NCI-H2107 treated with DMSO at 0.1 percent for 48 hours (cell line): ENCODE data around the gene KRT4.
"Not testable (repeated sequence)": the region's sequence is repeated elsewhere in the genome, so short reads cannot be mapped to it uniquely, and the experiment has no call there.

Experiments used
- DNase-seq: peaks from one replicate; lab custom pipeline; 2025; ENCODE audit not compliant: unreplicated experiment; lab: John Stamatoyannopoulos, UW

KRT4 gene

DNA sequence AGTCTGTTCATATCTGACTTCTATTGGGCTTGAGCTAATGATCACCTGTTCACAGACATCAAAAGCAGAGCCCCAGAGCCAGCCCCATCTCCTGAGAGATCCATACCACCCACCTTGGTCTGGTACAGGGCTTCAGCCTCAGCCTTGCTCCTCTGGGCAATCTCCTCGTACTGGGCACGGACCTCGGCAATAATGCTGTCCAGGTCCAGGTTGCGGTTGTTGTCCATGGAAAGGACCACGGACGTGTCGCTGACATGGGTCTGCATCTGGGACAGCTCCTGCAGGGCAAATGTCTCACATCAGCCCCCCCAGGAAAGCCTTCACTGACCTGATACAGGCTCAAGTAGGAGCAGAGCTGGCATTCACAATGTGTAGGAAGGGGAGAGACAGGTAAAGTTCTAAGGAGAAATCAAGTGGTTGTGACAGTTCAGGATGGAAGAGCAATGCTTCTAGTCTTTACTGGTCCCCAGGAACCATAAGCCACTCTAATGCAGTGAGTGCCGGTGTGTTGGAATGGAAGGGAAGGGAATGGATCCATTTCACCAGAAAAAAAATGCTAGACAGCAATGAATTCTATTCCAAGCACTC, 5.2 kb downstream of the KRT4 start:
- no peak for DNase-seq

DNA sequence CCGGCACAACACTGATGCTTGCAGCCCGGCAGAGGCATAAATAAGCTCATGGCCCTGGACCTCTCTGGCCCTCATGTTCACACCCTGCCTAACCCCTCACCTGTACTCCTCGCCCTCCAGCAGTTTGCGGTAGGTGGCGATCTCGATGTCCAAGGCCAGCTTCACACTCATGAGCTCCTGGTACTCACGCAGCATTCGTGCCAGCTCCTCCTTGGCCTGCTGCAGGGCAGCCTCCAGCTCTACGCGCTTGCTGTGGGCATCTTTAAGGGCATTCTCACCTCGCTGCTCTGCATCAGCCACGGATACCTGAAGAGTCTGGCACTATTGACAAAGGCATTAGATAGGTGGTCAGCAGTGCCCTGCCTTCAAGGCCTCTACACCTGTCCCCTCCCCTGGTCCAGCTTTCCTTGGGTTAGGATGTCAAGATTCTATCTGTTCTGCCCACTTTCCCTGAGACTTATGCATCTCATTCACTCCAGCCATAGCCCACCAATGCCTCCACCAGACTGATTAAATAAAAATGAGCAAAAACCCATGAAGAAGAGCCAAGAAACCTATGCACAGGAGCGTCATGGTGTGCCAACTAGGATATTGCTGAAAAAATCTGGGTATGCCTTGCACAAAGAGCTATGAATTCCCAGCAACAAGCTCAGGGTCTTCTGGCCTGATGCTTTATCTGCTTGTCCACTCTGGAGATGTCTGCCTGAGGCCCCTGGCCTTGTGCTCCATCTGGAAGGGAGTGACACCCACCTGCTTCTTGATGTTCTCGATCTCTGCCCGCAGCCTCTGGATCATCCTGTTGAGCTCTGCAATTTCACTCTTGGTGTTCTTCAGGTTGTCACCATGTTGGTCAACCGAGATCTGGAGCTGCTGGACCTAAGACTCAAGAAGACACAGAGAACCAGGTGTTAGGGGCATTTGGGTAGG, 6.1 kb downstream of the KRT4 start:
- DNase-seq, result no peak

DNA sequence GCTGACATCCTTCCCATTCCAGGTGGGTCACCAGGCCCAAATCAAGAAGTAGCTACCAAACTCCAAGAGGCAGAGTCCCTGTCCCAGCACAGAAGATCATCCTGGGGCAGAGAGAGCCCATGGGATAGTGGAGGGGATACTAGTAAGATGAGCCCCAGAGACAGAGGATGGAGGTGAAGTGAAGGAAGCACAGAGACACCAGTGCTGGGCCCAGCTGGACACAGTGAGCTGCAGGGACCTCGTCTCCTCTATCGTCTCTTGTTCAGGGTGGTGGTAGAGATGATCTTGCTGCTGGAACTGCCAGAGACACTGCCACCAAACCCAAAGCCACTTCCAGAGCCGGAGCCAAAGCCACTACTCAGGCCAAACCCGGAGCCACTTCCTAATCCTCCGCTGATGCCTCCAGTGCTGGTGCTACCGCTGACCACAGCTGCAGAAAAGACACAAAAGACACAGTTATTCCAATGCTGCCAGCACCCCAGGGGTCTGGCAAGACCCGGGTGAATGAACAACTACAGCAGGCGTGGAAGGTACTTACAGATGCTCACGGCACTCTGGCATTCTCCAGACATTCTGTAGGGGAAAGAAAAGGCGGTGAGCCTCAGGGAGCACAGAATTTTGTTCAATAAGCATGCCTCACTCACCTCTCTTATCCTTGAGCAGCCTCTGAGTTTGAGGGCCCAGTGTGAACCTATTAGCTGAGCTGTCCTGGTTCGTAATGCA, 6.9 kb downstream of the KRT4 start:
- DNase-seq, result no peak

DNA sequence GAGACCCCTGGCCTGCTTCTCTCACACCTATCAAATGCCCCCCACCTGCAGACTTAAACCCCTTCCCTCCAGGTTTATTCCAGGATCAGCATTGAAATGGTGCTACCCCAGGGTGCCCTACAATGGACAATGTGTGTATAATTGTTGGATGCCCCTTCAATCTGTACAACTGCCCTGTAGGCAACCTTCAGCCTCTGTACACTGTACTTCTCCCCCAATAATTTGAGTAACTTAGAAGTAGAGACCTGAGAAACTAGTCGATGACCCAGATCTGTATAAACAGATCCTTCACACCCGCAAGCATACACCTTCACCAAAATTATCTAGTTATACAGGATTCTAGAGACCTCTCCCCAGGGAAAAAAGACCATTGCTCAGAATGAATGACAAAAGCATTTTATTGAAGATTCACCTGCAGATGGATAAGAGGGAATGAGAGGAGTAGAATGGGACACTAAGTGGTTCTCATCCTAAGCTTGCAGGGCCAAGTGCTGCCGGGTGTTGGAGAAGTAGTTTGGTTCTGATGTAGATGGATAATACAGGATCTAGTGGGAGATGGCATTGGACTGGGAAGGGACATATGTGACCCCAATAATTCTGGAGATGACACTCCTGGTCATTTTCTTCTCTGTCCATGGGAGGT, 7.6 kb downstream of the KRT4 start:
- DNase-seq, result no peak

DNA sequence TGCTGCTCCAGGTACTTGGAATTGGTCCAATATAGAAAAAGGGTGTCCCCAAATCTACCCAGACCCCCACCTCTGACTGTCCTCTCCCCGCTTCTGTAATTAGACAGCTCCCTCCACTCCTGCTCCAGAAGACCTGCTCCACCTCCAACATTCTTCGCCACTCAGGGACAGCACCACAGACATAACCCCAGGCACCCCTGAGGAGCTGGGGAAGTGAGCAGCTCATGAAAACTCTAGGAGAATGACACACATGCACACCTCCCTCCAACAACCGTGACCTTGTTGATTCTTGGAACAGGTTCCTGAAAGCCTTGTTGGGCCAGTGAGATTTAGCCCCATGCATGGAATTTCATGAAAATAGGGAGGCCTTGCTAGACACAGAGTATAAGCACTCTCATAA, 8.2 kb downstream of the KRT4 start:
- DNase-seq, result no peak

DNA sequence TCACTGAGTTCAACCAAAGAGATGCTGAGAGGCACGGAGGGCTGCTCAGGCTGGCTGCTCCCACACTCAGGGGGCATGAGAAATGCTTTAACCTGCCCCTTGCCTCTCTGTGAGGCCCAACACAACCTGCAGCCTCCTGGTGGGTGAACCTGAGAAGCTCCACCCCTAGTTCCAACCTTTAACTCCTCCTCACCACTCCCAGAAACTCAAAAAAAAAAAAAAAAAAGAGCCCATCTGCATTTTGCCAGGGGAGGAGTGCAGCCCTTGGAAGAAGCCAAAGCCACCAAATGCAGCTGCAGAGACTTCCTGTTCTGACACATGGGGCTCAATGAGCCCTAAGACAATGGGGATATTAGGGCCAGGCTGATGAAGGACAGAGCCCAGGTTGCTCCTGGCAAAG, 8.9 kb downstream of the KRT4 start:
- no peak for DNase-seq

DNA sequence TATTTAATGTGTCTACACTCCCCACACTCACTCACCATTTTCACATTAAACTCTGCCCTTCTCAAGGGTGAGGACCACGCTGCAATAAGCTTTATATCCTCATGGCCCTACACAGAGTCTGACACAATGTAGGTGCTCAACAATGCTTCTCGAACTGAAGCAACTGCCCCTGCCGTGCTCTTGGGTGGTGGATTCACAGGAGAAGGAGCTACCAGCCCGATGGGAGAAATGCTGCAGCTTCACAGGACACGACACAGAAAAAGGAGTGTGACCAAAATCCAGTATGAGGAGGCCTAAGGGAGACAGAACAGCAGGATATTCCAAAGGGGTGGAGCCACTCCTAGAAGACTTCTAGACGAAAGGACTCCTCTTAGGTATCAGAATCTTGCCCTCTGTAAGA, 11.5 kb downstream of the KRT4 start:
- no peak for DNase-seq

DNA sequence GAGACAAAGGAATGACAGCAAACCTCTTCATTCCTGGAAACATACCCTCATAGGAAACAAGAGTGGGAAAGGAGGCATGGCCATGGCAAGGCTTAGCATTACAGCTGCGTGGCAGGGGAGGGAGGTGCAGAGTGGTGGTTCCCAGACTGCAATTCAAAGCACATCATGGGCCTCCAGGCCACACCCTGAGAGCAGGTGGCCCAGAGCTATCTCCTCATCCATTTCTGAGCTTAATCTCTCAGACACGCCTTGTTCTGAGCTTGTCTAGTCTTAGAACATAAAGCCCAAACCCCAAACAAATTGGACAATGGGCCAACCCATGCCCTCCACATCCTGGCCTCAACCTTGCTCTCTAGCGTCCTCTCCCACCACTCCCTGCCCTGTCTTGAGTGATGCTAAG, 12.1 kb downstream of the KRT4 start:
- no peak for DNase-seq

DNA sequence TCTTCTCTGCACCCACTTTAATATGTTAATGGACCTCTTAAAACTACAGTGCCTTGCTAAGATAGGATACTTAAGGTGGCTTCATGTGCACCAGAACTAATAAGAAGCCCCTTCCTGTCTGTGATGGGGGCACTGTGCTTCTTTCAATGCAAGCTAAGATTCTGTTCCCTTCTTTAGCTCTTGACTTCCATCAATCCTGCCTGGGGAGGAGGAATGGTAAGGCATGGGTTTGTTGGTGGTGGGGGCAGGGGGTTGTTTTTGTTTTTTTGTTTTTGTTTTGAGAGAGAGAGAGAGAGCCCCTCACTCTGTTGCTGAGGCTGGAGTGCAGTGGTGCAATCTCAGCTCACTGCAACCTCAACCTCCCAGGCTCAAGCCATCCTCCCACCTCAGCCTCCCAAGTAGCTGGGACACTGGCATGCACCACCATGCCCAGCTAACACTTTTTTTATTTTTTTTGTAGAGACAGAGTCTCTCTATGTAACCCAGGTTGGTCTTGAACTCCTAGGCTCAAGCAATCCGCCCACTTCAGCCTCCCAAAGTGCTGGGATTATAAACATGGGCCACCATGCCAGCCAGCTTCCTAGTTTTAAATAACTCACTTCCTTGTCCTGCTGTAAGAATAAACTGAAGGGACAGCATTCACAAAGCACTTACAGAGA, 13.5 kb downstream of the KRT4 start:
- no peak for DNase-seq

DNA sequence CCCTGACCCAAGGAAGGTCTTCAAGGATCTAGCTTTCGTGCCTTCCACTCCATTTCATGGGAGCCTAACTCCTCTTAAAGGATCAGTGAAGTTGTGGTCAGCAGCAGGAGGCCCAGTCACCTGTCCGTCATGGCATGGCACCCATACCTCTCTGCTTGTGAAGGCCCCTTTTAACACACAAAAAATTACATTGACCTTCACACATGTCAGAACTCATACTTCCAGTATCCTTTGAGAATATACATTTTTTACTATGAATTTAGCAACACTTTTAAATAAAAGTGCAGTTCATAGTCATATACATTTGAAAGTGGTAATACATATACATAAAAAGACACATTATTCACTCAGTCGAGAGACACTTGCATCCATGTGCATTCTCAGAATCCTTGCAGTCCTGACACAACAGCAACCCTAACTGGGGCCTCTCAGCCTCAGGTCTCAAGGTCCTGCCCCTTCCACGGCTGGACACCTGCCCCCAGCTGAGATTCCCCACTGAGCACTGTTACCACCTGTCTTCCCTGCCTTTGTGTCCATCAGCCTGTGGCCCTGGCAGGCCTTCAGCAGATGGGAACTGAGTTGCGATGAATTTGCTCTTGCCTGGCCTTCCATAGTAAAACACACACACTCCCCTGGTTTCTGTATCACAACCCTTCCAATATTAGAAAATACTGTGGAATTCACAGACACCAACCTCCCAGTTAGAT, 14.3 kb downstream of the KRT4 start:
- no peak for DNase-seq

DNA sequence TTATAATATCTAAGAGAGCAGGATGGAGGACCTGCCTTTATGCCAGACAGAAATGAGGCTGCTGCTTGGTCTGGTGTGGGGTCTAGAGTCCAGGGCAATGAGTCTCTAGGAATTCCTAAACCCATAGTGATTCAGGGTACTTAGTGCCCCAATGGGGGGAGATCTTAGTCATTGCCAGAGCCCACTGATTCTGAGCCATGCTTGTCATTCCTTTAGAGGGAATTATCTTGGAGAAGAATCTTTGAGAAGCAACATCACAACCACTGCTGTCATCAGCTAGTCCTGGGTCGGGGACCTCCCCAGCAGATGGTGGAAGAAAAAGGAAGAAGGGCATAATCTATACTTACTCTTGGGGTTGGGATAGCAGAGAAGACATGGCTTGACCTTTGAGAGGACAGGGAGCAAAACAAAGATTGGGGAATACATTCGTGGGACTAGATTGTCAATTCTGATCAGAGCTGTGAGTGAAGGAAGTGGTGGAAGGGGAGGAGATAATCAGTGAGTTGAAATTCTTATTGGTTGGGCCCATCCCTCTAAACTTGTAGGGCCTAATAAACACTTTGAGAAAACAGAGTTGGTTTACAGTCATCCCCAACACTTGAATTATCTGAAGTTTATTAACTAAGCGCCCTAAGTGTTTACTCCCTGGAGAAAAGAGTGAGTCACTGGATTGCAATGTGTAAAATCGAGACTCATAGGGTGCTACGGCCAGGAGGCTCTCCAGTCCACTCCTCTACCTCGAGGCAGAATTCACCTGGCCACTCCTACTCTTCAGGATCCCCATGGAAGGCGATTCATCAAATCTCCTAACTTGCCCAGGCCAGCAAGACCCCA, 15.0 kb downstream of the KRT4 start:
- no peak for DNase-seq

DNA sequence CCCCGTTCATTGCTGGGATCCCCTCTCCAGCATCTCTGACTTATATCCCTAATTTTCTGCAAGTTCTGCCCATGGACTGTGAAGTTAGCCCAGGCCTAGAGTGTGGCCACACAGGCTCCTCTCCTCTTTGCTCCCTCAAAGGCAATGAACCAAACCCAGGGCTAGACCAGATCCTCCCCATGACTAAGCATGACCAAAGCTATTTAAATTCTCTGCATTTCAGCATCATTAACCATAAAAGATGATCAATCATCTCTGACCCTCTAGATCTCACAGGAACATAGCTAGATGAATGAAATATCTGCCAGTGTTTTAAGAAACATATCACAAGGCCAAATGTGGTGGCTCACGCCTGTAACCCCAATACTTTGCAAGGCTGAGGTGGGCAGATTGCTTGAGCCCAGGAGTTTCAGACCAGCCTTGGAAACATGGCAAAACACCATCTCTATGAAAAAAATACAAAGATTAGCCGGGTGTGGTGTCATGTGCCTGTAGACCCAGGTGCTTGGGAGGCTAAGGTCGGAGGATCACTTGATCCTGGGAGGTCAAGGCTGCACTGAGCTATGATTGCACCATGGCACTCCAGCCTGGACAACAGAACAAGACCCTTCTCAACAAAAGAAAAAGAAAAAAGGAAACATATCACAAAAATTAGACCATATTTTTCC, 15.8 kb downstream of the KRT4 start:
- no peak for DNase-seq

DNA sequence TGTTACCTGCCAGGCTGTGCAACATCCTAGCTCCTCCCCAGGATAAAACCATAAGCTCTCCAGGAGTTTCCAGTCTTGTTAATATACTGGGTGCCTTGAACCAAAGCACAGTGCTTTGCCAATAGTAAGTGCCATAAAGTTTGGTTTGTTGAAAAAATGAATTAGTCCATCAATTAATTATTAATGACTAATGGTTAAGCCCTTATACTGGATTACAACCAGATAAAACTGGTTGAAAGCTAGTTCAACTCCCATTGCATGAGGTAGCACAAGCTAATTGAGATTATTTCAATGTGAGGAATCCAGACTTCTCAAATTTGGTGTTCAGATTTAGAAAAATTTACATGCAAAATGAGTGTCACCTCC, 16.4 kb downstream of the KRT4 start:
- DNase-seq, result no peak

DNA sequence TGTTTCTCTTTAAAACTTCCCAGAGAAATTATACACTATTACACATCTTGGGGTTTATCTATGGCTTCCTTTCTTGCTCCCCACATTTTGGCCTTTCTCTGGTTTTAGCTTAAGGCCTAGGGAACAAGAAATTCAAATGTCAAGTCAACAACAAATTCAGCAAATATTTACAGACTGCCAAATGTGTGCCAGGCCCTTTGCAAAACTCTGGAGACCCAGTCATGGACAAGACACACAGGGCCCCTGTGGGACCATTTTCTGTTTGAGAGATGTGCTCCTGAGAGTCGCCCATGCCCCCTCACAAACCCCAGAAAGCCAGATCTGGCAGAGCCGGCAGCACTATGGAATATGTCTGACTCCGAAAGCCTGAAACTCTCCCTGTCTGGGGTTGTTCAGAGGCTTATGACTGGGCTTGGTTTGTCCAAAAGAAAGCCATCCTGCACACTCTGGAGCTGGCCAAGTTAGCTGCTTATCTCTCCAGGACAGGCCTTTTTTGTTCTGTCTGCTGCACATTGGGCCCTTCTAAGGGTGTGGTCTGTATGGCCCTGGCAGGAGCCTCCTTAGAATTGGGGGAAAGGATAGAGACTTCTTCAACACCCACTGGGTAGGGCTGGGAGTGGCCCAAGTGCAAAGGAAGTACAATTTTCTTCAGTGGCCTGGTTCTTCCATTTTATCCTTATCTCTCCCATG, 16.9 kb downstream of the KRT4 start:
- DNase-seq, result no peak

DNA sequence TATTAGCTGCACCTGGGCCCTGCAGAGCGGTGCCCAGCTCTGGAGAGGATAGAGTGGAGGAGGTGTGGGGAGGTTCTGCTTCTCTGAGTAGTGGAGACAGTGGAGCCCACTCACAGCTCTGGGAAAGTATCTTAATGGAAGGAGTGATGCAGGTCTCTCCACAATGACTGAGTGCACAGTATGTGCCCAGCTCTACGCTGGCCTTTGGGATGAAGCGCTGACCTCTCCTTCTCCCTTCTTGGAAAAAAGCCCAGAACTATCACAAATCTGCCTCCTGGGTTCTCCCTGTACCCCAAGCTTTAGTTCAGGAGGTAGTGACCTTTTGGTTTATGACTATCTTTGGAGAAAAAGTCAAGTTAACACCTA, 17.5 kb downstream of the KRT4 start:
- no peak for DNase-seq

DNA sequence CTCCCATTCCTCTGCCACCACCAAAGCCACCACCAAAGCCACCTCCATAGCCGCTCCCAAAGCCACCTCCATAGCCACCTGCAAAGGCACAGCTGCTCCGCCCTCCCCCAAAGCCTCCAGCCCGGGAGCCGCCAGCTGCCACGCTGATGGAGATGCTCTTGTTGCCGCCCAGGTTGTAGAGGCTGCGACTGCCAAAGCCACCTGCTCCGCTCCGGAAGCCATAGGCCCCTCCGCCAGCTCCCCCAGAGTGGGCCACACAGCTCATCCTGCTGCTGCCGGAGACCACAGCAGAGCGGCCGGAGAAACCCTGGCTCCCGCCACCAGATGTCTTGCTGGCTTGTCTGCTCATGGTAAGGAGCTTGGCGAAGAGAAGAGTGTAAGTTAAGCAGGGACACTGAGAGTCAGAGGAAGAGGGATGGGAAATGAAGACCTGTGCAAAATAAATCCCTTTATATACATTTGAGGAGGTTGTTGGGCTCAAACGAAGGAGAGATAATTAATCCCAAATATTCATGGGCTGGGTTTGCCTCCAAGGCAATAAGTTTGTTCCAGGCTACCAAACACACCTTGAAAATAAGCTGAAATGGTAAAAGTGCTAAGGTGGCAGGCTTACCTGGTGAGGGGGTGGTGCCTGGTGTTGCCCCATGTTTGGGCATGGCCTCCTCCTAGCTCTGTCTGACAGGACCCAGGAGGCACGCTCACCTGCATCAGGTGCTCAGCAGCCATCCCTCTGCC, 18.1 kb downstream of the KRT4 start, which contains the start of gene KRT3:
Gene KRT3, minus strand, starts transcription at position 424 of the 735 bp plus-strand sequence. Its CDS starts 75 bp downstream, at position 349.
- no peak for DNase-seq

DNA sequence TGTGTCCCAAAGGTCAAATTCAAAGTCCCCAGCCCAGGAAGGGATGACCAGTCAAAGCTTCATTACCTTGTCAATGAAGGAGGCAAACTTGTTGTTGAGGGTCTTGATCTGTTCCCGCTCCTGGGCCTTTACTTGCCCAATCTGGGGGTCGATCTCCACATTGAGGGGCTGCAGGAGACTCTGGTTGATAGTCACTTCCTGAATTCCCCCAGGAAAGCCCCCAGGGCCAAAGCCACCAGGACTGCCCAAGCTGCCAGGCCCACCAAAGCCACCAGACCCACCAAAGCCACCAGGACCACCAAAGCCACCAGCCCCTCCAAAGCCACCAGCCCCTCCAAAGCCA, 18.6 kb downstream of the KRT4 start:
- not testable (repeated sequence) for DNase-seq
